SK-N-SH (cell line): ENCODE results near the gene CNTN4. TPM values are rescaled to one million over a fixed set of nuclear protein-coding genes. Genes with fewer than 3 reads are reported as not detected.

Experiments used
- CTCF ChIA-PET: fragments of 300-600, 350-600 bp; formaldehyde crosslinking; extraction: SDS; loops from one replicate; lab custom pipeline; 2021; lab: Yijun Ruan, JAX
- POLR2A ChIA-PET: fragments of 350-600 bp; sonication (Branson Sonifier 250); formaldehyde crosslinking; extraction: SDS; loops from one replicate; lab custom pipeline; 2020; ENCODE audit warnings: antibody characterized with exemption, inconsistent platforms; lab: Yijun Ruan, JAX
- DNase-seq: peaks from one replicate; pipeline ENCODE4 v3.0.0; 2012
- H2AFZ ChIP-seq: fragments of 200-600 bp; sonication (generic); 2 replicates; pipeline ENCODE4 v1.8.1; 2016; ENCODE audit warnings: antibody characterized with exemption, mild to moderate bottlenecking, low read depth
- H3F3A ChIP-seq: fragments of 200-600 bp; sonication (generic); replicated peaks from 2 replicates; pipeline ENCODE3; 2016; ENCODE audit warnings: antibody characterized with exemption, mild to moderate bottlenecking; ENCODE audit not compliant: insufficient read depth
- H3K27ac ChIP-seq, 2 experiments: fragments of 200-500 bp in 1 of 2; fragments of 200-600 bp in 1 of 2; sonication (Bioruptor generic) in 1 of 2; sonication (generic), shearing (Covaris generic) in 1 of 2; 2 replicates each; pipeline versions ENCODE4 v1.5.1 to v1.6.1; 2014 to 2016; ENCODE audit warnings: low read depth in 2 of 2, inconsistent platforms in 1 of 2, low read length in 1 of 2, mild to moderate bottlenecking in 1 of 2, mixed read lengths in 1 of 2
- H3K27me3 ChIP-seq: fragments of 200-600 bp; sonication (generic), shearing (Covaris generic); 2 replicates; pipeline ENCODE4 v1.6.1; 2016; ENCODE audit warnings: mixed run types; ENCODE audit not compliant: insufficient read depth
- H3K36me3 ChIP-seq, 2 experiments: fragments of 200-500 bp in 1 of 2; fragments of 200-600 bp in 1 of 2; sonication (Bioruptor generic) in 1 of 2; sonication (generic) in 1 of 2; replicated peaks in 1 of 2; 2 replicates each; pipeline versions ENCODE3 to v1.5.1; 2014 to 2016; ENCODE audit warnings: low read length in 1 of 2, mild to moderate bottlenecking in 1 of 2; ENCODE audit not compliant: insufficient read depth in 2 of 2, control insufficient read depth in 1 of 2
- H3K4me1 ChIP-seq, 2 experiments: fragments of 200-500 bp in 1 of 2; fragments of 200-600 bp in 1 of 2; sonication (Bioruptor generic) in 1 of 2; sonication (generic), shearing (Covaris generic) in 1 of 2; 2 replicates each; pipeline versions ENCODE4 v1.5.1 to v1.6.1; 2014 to 2016; ENCODE audit warnings: low read depth in 1 of 2, low read length in 1 of 2, mixed run types in 1 of 2; ENCODE audit not compliant: insufficient read depth in 2 of 2, control insufficient read depth in 1 of 2
- H3K4me2 ChIP-seq: fragments of 200-600 bp; sonication (generic), shearing (Covaris generic); 2 replicates; pipeline ENCODE4 v1.6.1; 2017; ENCODE audit warnings: mixed run types
- H3K4me3 ChIP-seq, 2 experiments: fragments of 200-500 bp in 1 of 2; fragments of 200-600 bp in 1 of 2; sonication (Bioruptor generic) in 1 of 2; sonication (generic), shearing (Covaris generic) in 1 of 2; 2 replicates each; pipeline versions ENCODE4 v1.5.1 to v1.8.1; 2014 to 2016; ENCODE audit warnings: low read depth in 2 of 2, inconsistent platforms in 1 of 2, low read length in 1 of 2, mild to moderate bottlenecking in 1 of 2, mixed read lengths in 1 of 2, moderate library complexity in 1 of 2
- H3K79me2 ChIP-seq: fragments of 200-600 bp; sonication (generic); 2 replicates; pipeline ENCODE4 v1.8.1; 2017; ENCODE audit warnings: mild to moderate bottlenecking; ENCODE audit not compliant: insufficient read depth
- H3K9ac ChIP-seq: fragments of 200-600 bp; sonication (generic); 2 replicates; pipeline ENCODE4 v1.6.1; 2017; ENCODE audit warnings: mixed run types
- H3K9me2 ChIP-seq: fragments of 200-600 bp; sonication (generic); 2 replicates; pipeline ENCODE4 v1.6.1; 2017; ENCODE audit warnings: mixed run types
- H3K9me3 ChIP-seq: fragments of 200-600 bp; sonication (generic); 2 replicates; pipeline ENCODE4 v1.6.1; 2017; ENCODE audit warnings: mixed run types, mild to moderate bottlenecking, moderate library complexity
- H4K20me1 ChIP-seq: fragments of 200-600 bp; sonication (generic); 2 replicates; pipeline ENCODE4 v1.6.1; 2017; ENCODE audit warnings: mild to moderate bottlenecking, mixed run types; ENCODE audit not compliant: insufficient read depth
- FOSL2 ChIP-seq: IDR thresholded peaks from 2 replicates; pipeline ENCODE4 v1.4.0; 2012; ENCODE audit warnings: low read depth, mild to moderate bottlenecking, moderate library complexity, borderline replicate concordance
- FOXJ3 ChIP-seq: sonication (generic); formaldehyde crosslinking; IDR thresholded peaks from 2 replicates; pipeline ENCODE4 v1.5.1; 2020; ENCODE audit warnings: mild to moderate bottlenecking, missing genetic modification reagents
- FOXM1 ChIP-seq: IDR thresholded peaks from 2 replicates; pipeline ENCODE4 v1.4.0; 2012; ENCODE audit warnings: low read depth, mild to moderate bottlenecking
- GABPA ChIP-seq: IDR thresholded peaks from 2 replicates; pipeline ENCODE4 v1.4.0; 2012; ENCODE audit warnings: low read depth, mild to moderate bottlenecking
- GATA2 ChIP-seq: sonication (generic); formaldehyde crosslinking; IDR thresholded peaks from 2 replicates; pipeline ENCODE4 v1.5.0; 2020; ENCODE audit warnings: mild to moderate bottlenecking, missing genetic modification reagents
- JUND ChIP-seq: IDR thresholded peaks from 2 replicates; pipeline ENCODE4 v1.4.0; 2012
- MAX ChIP-seq: IDR thresholded peaks from 2 replicates; pipeline ENCODE4 v1.4.0; 2012; ENCODE audit warnings: low read depth
- NFIC ChIP-seq: IDR thresholded peaks from 2 replicates; pipeline ENCODE4 v1.4.0; 2012; ENCODE audit warnings: borderline replicate concordance
- PBX3 ChIP-seq: IDR thresholded peaks from 2 replicates; pipeline ENCODE4; 2012
- POLR2AphosphoS5 ChIP-seq: IDR thresholded peaks from 2 replicates; pipeline ENCODE4 v1.6.1; 2012; ENCODE audit warnings: low read depth, low read length
- REST ChIP-seq: IDR thresholded peaks from 2 replicates; pipeline ENCODE4 v1.6.1; 2012; ENCODE audit warnings: mild to moderate bottlenecking, low read depth, low read length, moderate library complexity
- RFX5 ChIP-seq: IDR thresholded peaks from 2 replicates; pipeline ENCODE4 v1.6.1; 2012; ENCODE audit warnings: mild to moderate bottlenecking, improper control_type of control experiment, low read length
- SIN3A ChIP-seq: IDR thresholded peaks from 2 replicates; pipeline ENCODE4 v1.6.1; 2012; ENCODE audit warnings: low read depth, mild to moderate bottlenecking, low read length, moderate library complexity, borderline replicate concordance
- SMC3 ChIP-seq: IDR thresholded peaks from 2 replicates; pipeline ENCODE4 v1.6.1; 2012; ENCODE audit warnings: low read depth, low read length, improper control_type of control experiment
- TCF12 ChIP-seq: IDR thresholded peaks from 2 replicates; pipeline ENCODE4 v1.4.0; 2012
- TEAD4 ChIP-seq: IDR thresholded peaks from 2 replicates; pipeline ENCODE4 v1.4.0; 2012; ENCODE audit warnings: mild to moderate bottlenecking, borderline replicate concordance; ENCODE audit not compliant: insufficient read depth
- USF1 ChIP-seq: IDR thresholded peaks from 2 replicates; pipeline ENCODE4 v1.4.0; 2012; ENCODE audit warnings: low read depth, borderline replicate concordance
- USF2 ChIP-seq: fragments of 150-350 bp; IDR thresholded peaks from 2 replicates; pipeline ENCODE4 v1.6.1; 2017; ENCODE audit warnings: antibody characterized with exemption, low read length, low read depth, borderline replicate concordance
- YY1 ChIP-seq: IDR thresholded peaks from 2 replicates; pipeline ENCODE4 v1.4.0; 2012; ENCODE audit warnings: low read depth, mild to moderate bottlenecking
- ZBTB33 ChIP-seq: IDR thresholded peaks from 2 replicates; pipeline ENCODE4 v1.4.0; 2012; ENCODE audit warnings: low read depth, borderline replicate concordance
- WGBS: methylation state at CpG from one replicate; pipeline ENCODE4 v1.1.6; 2017; ENCODE audit warnings: low lambda C conversion rate; 5-methylcytosine and 5-hydroxymethylcytosine counted together
- polyA plus RNA-seq, 3 experiments: library from polyadenylated mRNA; depleted of rRNA; stranded (reverse); fragments of >200 nt; gene quantifications; 2 replicates each; pipeline ENCODE4 v1.2.3, GENCODE V29; 2012

The CNTN4 gene
- polyA plus RNA-seq, 1 of the 3 experiments (the other 2 are of a cell fraction): 0.12 TPM

GRCh38 chr3:2706836-2707210 is 608.2 kb downstream of the CNTN4 start:
- no peaks in the 10 kb centered on the region for H3K9me2 ChIP-seq
- TF ChIP-seq SIN3A: no peak
- no peak for TF ChIP-seq PBX3
- no peak for TF ChIP-seq USF1
- TF ChIP-seq FOSL2: no peak
- TF ChIP-seq JUND: no peak
- TF ChIP-seq GATA2: no peak
- TF ChIP-seq FOXJ3 (CRISPR knock-in tag): no peak
- no peak for TF ChIP-seq FOXM1
- TF ChIP-seq TEAD4: no peak
- no peak for TF ChIP-seq YY1
- no peak for TF ChIP-seq POLR2AphosphoS5
- TF ChIP-seq USF2: no peak
- TF ChIP-seq ZBTB33: no peak
- no peaks in the 10 kb centered on the region for H3F3A ChIP-seq
- H3K36me3 ChIP-seq: no peaks in the 10 kb centered on the region
- no peak overlapping the region for H3K4me2 ChIP-seq
- no peaks in the 10 kb centered on the region for H3K79me2 ChIP-seq
- no peak overlapping the region for H3K4me3 ChIP-seq
- H3K9me3 ChIP-seq: no peaks in the 10 kb centered on the region
- DNase-seq: no peak
- H2AFZ ChIP-seq: no peak overlapping the region
- H3K27me3 ChIP-seq: no peaks in the 10 kb centered on the region
- CTCF ChIA-PET: no interaction called here
- H4K20me1 ChIP-seq: no peaks in the 10 kb centered on the region
- no peak overlapping the region for H3K9ac ChIP-seq
- 74% methylated on average over 3 of the region's 3 CpGs for WGBS
- POLR2A ChIA-PET: no interaction called here
- H3K4me1 ChIP-seq: no peaks in the 10 kb centered on the region
- no peak overlapping the region for H3K27ac ChIP-seq

- no peak overlapping the region for H3K9ac ChIP-seq
- ChIA-PET CTCF (interaction anchor here (0.6 kb wide), 1 partner anchor 533 kb away, joined by 3 read pairs; no protein-coding TSS in a partner anchor), POLR2A (no interaction called here)
- no peak for DNase-seq
- no peak overlapping the region for H2AFZ ChIP-seq
- H3K27ac ChIP-seq: no peak overlapping the region
- no peak overlapping the region for H3K4me2 ChIP-seq
- no peaks in the 10 kb centered on the region for H3K79me2 ChIP-seq
- no peaks in the 10 kb centered on the region for H3F3A ChIP-seq
- peaks cover 0 to 2% of the 10 kb centered on the region in 2 experiments; a peak in 1 of 4 replicates for H3K4me1 ChIP-seq
- H3K36me3 ChIP-seq: no peaks in the 10 kb centered on the region
- WGBS: 32% methylated on average over 3 of the region's 3 CpGs
- H3K27me3 ChIP-seq: no peaks in the 10 kb centered on the region
- H3K9me3 ChIP-seq: no peaks in the 10 kb centered on the region
- H3K9me2 ChIP-seq: no peaks in the 10 kb centered on the region
- no peak overlapping the region for H3K4me3 ChIP-seq
- no peaks in the 10 kb centered on the region for H4K20me1 ChIP-seq
- TF ChIP-seq GATA2 (no peak), REST (no peak), MAX (no peak), GABPA (no peak), TEAD4 (no peak), POLR2AphosphoS5 (no peak), SMC3 (no peak), PBX3 (no peak), TCF12 (no peak), JUND (no peak), NFIC (no peak), RFX5 (no peak)
These were observed 612.4 kb downstream of the CNTN4 start for GRCh38 chr3:2711081-2711480.
